H1 (cell line): ENCODE results near the gene SRRT. TPM values are rescaled to one million over a fixed set of nuclear protein-coding genes. Genes with fewer than 3 reads are reported as not detected.

Experiments used
- polyA plus RNA-seq, 7 experiments: library from polyadenylated mRNA; depleted of rRNA in 3 of 7; stranded (reverse) in 5 of 7; unstranded in 2 of 7; fragments of >200 nt in 5 of 7; fragments of 200-250 nt in 2 of 7; gene quantifications; 1 replicate in 5 of 7; 2 replicates in 1 of 7; 4 replicates in 1 of 7; pipeline versions ENCODE4 v1.2.1 to v1.2.3, GENCODE V29; 2011 to 2013; ENCODE audit warnings: missing spikeins in 2 of 7, mixed read lengths in 2 of 7
- total RNA-seq: library from RNA; stranded (reverse); fragmentation: NEBNext Ultra II Directional; extraction: Animal tissue kit (Norgen Biotek cat#: 25700); gene quantifications from 2 replicates; pipeline ENCODE4 v1.2.1, GENCODE V29; 2021
- TF ChIP-seq, protein P1 (sequence below): fragments of 300-600 bp; sonication (generic); IDR thresholded peaks from 2 replicates; pipeline ENCODE4 v1.7.1; 2012; ENCODE audit warnings: low read length, moderate library complexity, mild to moderate bottlenecking, inconsistent platforms; ENCODE audit not compliant: insufficient replicate concordance

The SRRT gene
- total and polyA plus RNA-seq, 2 of the 8 experiments (the other 6 are each of a cell fraction or from before 2014, with no cell fraction given), result 66.7 to 237 TPM

DNA sequence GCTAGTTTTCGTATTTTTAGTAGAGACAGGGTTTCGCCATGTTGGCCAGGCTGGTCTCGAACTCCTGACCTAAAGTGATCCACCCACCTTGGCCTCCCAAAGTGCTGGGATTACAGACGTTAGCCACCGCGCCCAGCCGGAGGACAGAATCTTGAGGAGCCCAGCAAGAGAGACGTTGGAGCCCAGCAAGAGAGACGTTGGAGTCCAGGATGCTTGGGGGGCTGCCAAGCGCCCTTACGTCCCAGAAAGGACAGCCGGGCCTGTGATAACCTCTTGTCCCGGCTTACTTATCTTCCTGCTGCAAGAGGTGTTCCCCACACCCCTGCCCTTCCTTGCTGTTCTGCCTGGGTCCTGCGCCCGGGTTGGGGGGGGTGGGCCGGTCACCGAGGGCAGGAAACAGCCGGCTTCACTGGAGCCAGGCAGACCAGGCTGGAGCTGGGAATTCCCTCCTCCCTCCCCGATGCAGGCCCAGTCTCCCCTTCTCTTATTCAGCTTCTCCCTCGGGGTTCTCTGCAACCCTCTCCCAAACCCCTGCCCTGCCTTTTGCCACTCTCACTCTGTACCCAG is 45.7 kb upstream of the SRRT start (continued):
- TF ChIP-seq, protein P1, sequence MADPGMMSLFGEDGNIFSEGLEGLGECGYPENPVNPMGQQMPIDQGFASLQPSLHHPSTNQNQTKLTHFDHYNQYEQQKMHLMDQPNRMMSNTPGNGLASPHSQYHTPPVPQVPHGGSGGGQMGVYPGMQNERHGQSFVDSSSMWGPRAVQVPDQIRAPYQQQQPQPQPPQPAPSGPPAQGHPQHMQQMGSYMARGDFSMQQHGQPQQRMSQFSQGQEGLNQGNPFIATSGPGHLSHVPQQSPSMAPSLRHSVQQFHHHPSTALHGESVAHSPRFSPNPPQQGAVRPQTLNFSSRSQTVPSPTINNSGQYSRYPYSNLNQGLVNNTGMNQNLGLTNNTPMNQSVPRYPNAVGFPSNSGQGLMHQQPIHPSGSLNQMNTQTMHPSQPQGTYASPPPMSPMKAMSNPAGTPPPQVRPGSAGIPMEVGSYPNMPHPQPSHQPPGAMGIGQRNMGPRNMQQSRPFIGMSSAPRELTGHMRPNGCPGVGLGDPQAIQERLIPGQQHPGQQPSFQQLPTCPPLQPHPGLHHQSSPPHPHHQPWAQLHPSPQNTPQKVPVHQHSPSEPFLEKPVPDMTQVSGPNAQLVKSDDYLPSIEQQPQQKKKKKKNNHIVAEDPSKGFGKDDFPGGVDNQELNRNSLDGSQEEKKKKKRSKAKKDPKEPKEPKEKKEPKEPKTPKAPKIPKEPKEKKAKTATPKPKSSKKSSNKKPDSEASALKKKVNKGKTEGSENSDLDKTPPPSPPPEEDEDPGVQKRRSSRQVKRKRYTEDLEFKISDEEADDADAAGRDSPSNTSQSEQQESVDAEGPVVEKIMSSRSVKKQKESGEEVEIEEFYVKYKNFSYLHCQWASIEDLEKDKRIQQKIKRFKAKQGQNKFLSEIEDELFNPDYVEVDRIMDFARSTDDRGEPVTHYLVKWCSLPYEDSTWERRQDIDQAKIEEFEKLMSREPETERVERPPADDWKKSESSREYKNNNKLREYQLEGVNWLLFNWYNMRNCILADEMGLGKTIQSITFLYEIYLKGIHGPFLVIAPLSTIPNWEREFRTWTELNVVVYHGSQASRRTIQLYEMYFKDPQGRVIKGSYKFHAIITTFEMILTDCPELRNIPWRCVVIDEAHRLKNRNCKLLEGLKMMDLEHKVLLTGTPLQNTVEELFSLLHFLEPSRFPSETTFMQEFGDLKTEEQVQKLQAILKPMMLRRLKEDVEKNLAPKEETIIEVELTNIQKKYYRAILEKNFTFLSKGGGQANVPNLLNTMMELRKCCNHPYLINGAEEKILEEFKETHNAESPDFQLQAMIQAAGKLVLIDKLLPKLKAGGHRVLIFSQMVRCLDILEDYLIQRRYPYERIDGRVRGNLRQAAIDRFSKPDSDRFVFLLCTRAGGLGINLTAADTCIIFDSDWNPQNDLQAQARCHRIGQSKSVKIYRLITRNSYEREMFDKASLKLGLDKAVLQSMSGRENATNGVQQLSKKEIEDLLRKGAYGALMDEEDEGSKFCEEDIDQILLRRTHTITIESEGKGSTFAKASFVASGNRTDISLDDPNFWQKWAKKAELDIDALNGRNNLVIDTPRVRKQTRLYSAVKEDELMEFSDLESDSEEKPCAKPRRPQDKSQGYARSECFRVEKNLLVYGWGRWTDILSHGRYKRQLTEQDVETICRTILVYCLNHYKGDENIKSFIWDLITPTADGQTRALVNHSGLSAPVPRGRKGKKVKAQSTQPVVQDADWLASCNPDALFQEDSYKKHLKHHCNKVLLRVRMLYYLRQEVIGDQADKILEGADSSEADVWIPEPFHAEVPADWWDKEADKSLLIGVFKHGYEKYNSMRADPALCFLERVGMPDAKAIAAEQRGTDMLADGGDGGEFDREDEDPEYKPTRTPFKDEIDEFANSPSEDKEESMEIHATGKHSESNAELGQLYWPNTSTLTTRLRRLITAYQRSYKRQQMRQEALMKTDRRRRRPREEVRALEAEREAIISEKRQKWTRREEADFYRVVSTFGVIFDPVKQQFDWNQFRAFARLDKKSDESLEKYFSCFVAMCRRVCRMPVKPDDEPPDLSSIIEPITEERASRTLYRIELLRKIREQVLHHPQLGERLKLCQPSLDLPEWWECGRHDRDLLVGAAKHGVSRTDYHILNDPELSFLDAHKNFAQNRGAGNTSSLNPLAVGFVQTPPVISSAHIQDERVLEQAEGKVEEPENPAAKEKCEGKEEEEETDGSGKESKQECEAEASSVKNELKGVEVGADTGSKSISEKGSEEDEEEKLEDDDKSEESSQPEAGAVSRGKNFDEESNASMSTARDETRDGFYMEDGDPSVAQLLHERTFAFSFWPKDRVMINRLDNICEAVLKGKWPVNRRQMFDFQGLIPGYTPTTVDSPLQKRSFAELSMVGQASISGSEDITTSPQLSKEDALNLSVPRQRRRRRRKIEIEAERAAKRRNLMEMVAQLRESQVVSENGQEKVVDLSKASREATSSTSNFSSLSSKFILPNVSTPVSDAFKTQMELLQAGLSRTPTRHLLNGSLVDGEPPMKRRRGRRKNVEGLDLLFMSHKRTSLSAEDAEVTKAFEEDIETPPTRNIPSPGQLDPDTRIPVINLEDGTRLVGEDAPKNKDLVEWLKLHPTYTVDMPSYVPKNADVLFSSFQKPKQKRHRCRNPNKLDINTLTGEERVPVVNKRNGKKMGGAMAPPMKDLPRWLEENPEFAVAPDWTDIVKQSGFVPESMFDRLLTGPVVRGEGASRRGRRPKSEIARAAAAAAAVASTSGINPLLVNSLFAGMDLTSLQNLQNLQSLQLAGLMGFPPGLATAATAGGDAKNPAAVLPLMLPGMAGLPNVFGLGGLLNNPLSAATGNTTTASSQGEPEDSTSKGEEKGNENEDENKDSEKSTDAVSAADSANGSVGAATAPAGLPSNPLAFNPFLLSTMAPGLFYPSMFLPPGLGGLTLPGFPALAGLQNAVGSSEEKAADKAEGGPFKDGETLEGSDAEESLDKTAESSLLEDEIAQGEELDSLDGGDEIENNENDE, result no peak
